Inflammatory macrophage (primary cell): Measurements from ENCODE around the gene DUSP28.

Experiments used
- DNase-seq, 2 donors: peaks; one replicate each; pipeline ENCODE4 v3.0.0-alpha.2; 2020 to 2022

DUSP28 gene

GRCh38 chr2:240573071-240573515 is 12.9 kb downstream of the DUSP28 start:
- no peak for DNase-seq

GRCh38 chr2:240573516-240574385 is 13.6 kb downstream of the DUSP28 start:
- DNase-seq: no peak

DNA sequence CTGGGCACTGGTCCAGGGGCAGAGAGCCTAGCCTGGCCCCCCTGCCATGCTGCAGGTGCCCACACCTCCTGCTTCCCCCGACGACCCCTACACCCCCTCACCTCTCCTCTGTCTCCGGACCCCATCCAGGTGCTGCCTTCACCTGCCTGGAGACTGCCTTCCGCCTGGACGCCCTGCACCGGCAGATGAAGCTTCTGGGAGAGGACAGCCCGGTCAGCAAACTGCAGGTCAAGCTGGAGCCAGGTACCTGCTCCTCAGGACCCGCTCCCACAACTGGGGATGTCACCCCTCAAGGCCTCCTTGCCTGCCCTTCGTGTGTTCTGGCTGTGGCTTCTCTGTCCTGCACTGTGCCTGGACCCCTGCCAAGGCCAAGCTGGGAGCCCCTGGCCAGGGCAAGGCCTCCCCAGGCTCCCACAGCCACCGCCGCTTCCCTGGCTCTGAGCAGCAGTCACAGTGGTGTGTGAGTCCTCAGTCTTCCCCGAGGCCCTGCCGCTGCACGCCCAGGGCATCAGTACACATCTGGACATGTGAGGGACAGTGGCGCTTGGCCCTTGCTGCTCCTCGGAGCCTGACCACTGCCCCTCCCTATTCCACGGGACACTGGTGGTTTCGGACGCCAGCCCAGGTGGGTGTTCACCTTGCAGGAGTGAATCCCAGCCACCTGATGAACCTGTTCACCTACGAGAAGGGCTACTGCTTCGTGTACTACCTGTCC is 14.4 kb downstream of the DUSP28 start:
- DNase-seq: no peak

DNA sequence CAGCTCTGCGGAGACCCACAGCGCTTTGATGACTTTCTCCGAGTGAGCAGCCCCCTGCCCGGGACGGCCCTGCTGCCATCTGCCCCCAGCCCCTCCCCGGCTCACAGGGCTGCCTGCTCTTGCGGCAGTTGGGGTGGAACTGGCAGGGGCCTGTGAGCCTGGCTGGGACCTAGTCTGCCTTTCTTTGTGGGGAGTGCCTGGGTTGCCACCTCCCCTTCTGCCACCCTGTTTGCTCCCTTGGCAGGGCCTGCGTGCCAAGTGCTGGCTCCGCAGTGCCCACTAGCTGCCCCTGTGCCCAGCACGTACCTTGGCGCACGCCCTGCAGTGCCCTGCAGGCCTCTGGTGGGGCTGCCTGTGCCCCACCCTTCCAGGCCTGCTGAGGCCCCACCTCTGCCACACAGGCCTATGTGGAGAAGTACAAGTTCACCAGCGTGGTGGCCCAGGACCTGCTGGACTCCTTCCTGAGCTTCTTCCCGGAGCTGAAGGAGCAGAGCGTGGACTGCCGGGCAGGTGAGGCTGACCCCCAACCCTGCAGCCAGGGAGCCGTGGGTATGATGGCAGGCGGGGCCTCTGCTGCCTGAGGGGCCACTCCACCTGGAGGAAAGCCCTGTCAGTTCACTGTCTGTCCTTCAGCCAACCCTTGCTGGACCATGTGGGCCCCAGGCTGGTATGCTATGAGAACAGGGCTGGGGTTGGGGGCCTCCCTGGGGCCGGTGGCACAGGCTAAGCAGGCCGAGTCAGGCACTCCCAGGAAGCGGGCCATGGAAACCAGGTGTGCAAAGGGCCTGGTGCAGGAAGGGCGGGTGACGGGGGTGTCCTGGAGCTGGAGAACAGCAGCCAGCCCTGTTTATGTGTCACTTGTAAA is 15.2 kb downstream of the DUSP28 start:
- DNase-seq: no peak

GRCh38 chr2:240576036-240576435 is 15.9 kb downstream of the DUSP28 start:
- DNase-seq: no peak

DNA sequence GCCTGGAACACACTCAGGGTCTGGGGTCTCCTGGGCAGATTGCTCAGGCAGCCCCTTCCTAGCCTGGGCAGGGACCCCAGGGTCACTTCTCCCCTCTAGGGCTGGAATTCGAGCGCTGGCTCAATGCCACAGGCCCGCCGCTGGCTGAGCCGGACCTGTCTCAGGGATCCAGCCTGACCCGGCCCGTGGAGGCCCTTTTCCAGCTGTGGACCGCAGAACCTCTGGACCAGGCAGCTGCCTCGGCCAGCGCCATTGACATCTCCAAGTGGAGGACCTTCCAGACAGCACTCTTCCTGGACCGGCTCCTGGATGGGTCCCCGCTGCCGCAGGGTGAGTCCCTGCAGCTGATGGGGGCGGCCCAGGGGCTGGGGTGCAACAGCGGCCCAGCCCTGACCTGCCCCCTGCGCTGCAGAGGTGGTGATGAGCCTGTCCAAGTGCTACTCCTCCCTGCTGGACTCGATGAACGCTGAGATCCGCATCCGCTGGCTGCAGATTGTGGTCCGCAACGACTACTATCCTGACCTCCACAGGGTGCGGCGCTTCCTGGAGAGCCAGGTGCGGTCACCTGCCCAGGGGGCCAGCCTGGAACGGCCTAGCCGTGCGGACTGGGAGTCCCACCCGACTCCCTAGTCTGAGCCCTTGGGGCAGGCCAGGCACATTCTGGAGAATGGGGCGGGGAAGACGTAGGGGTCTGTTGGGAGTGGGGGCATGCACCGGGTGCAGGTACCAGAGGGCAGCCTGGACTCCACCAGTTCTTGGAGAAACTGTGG is 16.5 kb downstream of the DUSP28 start:
- DNase-seq: no peak

DNA sequence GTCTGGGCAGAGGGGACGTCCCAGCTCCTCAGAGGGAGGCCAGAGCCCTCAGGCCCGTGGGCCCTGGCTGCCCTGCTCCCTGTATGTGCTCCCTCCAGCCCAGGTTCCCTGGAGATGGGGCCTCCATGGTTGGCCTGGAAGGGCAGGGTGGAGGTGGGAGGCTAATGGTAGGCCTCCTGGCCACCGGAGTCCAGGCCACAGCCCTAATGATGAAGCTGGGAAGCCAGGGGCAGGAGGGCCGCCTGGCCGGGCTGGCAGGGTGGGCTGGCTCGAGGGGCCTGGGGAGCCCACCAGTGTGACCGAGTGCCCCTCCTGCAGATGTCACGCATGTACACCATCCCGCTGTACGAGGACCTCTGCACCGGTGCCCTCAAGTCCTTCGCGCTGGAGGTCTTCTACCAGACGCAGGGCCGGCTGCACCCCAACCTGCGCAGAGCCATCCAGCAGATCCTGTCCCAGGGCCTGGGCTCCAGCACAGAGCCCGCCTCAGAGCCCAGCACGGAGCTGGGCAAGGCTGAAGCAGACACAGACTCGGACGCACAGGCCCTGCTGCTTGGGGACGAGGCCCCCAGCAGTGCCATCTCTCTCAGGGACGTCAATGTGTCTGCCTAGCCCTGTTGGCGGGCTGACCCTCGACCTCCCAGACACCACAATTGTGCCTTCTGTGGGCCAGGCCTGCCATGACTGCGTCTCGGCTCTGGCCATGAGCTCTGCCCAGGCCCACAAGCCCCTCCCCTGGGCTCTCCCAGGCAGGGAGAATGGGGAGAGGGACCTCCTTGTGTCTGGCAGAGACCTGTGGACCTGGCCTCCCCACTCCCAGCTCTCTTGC is 17.3 kb downstream of the DUSP28 start:
- no peak for DNase-seq

GRCh38 chr2:240578110-240578450 is 17.9 kb downstream of the DUSP28 start:
- no peak for DNase-seq

GRCh38 chr2:240578488-240578887 is 18.3 kb downstream of the DUSP28 start:
- no peak for DNase-seq

- no peak for DNase-seq
These were observed 19.1 kb downstream of the DUSP28 start for GRCh38 chr2:240579071-240579762.

DNA sequence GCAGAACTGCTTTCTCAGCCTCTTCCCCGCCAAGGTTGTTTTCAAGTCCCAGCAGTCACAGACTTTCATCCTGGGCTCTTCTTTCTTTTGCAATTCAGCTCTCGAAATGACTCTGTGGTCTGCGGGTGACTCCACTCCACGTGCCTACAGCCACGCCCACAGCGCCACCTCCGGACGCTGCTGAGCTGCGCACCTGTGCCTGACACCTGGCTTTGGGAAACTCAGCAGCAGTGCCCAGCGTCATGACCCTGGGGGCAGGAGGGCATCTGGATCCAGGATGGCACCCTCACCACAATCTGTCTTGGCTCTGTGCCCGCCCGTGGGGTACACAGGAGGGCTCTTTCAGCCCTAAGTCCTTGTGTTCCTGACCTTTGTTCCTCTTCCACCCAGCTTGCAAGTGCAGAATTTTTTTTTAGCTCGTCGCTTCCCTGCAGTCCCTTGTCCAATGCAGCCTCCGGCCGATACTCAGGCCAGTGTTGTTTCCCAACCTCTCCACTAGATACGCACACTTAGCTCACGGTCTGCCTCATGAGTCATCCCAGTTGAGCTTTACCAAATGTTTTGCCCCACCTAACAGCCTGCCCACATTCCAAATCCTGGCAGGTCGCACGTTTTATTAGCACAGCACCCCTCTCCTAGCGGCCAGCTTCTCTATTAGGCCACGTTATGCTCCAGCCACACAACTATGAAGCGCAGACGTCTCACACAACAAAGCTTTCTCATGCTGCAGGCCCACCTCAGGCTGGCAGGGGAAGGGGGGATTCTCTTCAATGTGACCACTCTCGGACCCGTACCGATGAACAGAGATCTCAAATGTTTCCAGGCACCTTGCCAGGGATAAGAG is 19.8 kb downstream of the DUSP28 start:
- peak; percentile 86 to 89 for DNase-seq

DNA sequence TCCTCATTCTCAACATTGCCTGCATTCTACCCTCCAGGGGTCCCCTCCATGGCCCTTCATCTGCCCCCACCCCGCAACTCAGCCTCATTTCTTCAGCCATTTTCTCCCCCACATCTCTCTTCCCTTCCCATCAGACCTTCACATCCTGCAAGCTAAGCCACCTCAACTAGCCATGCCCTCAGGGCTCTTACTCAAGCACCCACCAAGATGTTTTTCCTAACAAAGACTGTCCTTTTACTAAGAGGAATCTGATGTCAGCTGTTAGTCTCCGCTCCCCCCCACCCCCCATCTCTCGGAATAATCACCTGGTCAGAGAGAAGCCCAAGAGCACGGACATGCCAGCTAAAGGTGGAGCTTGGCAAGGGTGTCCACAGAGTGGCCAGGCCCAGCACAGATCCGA is 21.7 kb downstream of the DUSP28 start:
- no peak for DNase-seq

- no peak for DNase-seq
These were observed 22.6 kb downstream of the DUSP28 start for GRCh38 chr2:240582781-240583180.

- no peak for DNase-seq
These were observed 23.6 kb downstream of the DUSP28 start for GRCh38 chr2:240583774-240584173.

DNA sequence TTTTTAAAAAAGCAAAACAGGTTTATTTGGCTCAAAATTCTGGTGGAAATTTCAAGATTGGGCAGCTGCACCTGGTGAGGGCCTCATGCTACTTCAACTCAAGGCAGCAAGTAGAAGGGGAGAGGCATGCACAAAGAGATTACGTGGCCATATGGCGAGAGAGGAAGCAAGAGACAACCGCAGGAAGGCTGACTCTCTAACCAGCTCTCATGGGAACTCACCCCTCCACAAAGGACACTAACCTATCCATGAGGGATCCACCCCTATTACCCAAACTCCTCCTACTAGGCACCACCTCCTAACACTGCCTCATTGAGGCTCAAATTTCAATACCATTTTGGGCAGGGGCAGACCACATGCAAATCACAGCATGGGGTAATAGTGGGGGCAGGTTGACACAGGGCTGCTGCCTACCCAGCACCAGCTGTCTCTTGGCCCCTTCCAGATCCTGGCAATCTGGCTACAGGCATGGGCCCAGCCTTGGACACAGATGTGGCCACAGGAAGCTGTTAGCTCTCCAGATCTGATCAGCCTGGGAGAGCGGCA is 24.4 kb downstream of the DUSP28 start:
- peak; percentile 65 to 70 for DNase-seq

GRCh38 chr2:240585101-240585500 is 24.9 kb downstream of the DUSP28 start:
- no peak for DNase-seq

GRCh38 chr2:240585681-240586197 is 25.6 kb downstream of the DUSP28 start:
- DNase-seq: no peak

GRCh38 chr2:240586198-240586918 is 26.2 kb downstream of the DUSP28 start, which contains the start of gene CAPN10:
CAPN10 (plus strand) TSS chr2:240586734; CDS start chr2:240586912, 178 bp downstream.
- peak; percentile 95 to 98 for DNase-seq
